ENCODE measurements around the gene UCP2. TPM values are rescaled to one million over a fixed set of nuclear protein-coding genes. Genes with fewer than 3 reads are reported as not detected.

The UCP2 gene
- total RNA-seq, 1 donor from 2014 or later = 69.2 TPM

DNA sequence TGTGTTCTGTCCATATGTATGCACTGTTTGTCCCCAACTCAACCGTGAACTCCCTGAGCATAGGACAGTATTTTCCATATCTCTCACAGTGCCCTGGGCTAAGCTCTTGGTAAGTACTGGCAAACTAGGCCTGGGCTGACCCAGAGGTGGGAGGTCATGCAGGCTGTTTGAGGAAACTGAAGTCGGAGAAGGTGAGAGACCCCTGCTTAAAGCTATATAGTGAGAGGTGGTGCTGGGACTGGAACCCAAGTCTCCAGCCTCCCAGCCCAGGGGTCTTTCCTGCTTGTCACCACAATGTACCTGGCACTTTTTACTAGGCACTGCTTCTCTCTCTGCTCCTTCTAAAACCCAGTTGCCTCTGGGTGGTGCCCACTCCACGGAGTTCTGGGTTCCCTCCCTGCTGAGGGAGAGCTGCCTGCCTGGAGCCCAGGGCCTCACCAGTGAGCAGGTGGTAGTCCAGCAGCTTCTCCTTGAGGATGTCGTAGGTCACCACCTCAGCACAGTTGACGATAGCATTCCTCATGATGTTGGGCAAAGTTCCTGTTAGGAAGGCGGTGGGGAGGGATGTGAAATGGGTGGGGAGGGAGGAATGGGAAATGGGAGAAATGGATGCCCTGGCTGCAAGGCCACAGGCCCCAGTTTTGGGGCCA is 21.5 kb upstream of the UCP2 start:
- TF ChIP-seq EZH2phosphoT487 (IDR thresholded peaks at IDR 0.05) (no peak), EZH2 (IDR thresholded peaks at IDR 0.05) (no peak), CTCF (IDR thresholded peaks at IDR 0.05) (no peak)
- Mint-ChIP-seq H3K27me3 (ENCODE audit: insufficient read depth, low read depth) (peaks cover 7% of the 10 kb centered on the region), H3K36me3 (peaks cover 9% of the 10 kb centered on the region), H3K4me1 (peaks cover 2% of the 10 kb centered on the region), H3K4me3 (no peak overlapping the region), H3K27ac (no peak overlapping the region), H3K9me3 (no peaks in the 10 kb centered on the region)
- H3K4me2 ChIP-seq = no peak overlapping the region
- no peak overlapping the region for H3K27ac ChIP-seq
- no peaks in the 10 kb centered on the region for H3K27me3 ChIP-seq
- H3K4me1 ChIP-seq = no peaks in the 10 kb centered on the region
- no peaks in the 10 kb centered on the region for H3K36me3 ChIP-seq
- no peak for DNase-seq (ENCODE audit: low spot score)
- no peak overlapping the region for H3K4me3 ChIP-seq
- H3K9ac ChIP-seq = no peak overlapping the region
- no peaks in the 10 kb centered on the region for H3K9me3 ChIP-seq (ENCODE audit: low read depth)
- no peaks in the 10 kb centered on the region for H3K79me2 ChIP-seq (ENCODE audit: low read depth)
- no peak overlapping the region for H2AFZ ChIP-seq (replicated peaks)
- H3F3A ChIP-seq (ENCODE audit: low read depth) = no peaks in the 10 kb centered on the region
- H4K20me1 ChIP-seq (ENCODE audit: low read depth) = no peaks in the 10 kb centered on the region

DNA sequence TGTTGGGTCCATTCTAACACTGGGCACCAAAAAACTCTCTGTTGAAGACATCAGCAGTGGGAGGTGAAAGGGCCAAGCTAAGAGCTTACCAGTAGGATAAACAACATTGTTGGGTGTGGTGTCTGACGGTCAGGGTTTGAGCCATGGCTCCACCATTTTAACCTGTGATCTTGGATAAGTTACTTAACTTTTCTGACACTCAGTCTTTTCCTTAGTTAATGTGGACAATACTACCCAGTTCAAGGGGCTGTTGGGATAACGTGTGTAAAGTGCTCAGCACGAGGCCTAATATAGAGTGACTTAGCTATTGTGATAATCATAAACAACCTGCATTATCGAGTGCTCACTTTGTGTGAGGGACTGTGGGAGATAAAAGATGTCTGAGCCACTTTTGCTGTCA is 20.2 kb upstream of the UCP2 start:
- H3K79me2 ChIP-seq (ENCODE audit: low read depth) = no peaks in the 10 kb centered on the region
- H4K20me1 ChIP-seq (ENCODE audit: low read depth) = no peaks in the 10 kb centered on the region
- H3K4me3 Mint-ChIP-seq = no peak overlapping the region
- H3K27me3 ChIP-seq = no peaks in the 10 kb centered on the region
- H3K4me1 Mint-ChIP-seq = peaks cover 2% of the 10 kb centered on the region
- no peaks in the 10 kb centered on the region for H3F3A ChIP-seq (ENCODE audit: low read depth)
- no peak for TF ChIP-seq CTCF (IDR thresholded peaks at IDR 0.05)
- H2AFZ ChIP-seq (replicated peaks) = no peak overlapping the region
- H3K4me3 ChIP-seq = no peak overlapping the region
- no peaks in the 10 kb centered on the region for H3K4me1 ChIP-seq
- peaks cover 9% of the 10 kb centered on the region for H3K36me3 Mint-ChIP-seq
- no peak overlapping the region for H3K27ac Mint-ChIP-seq
- no peak overlapping the region for H3K4me2 ChIP-seq
- no peaks in the 10 kb centered on the region for H3K9me3 Mint-ChIP-seq
- H3K36me3 ChIP-seq = no peaks in the 10 kb centered on the region
- no peaks in the 10 kb centered on the region for H3K9me3 ChIP-seq (ENCODE audit: low read depth)
- DNase-seq (ENCODE audit: low spot score) = no peak
- no peak overlapping the region for H3K9ac ChIP-seq
- peaks cover 4% of the 10 kb centered on the region for H3K27me3 Mint-ChIP-seq (ENCODE audit: insufficient read depth, low read depth)
- H3K27ac ChIP-seq = no peak overlapping the region

DNA sequence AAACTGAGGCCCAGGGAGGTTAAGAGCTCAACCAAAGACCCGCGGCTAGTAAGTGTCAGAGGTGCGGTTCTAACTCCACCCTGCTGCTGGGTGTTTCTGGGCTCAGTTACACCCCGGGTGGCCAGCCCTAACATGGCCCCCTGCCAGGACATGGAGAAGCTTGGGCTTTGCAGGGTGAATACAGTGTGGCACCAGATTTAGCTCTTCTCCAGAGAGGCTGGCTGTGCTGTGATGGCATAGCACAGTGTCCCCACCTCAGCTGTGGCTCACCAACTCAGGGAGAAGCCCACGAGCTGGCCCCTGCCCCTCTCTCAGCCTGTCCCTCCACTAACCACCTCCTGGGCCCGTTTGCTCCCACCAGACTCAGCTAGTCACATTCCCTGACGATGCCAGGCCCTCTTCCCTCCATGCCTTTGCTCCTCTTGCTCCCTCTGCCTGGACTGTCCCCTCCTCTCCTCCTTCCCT is 19.2 kb upstream of the UCP2 start:
- Mint-ChIP-seq H3K9me3 (no peaks in the 10 kb centered on the region), H3K27ac (no peak overlapping the region), H3K27me3 (ENCODE audit: insufficient read depth, low read depth) (peaks cover 4% of the 10 kb centered on the region), H3K4me1 (peaks cover 2% of the 10 kb centered on the region), H3K36me3 (peaks cover 9% of the 10 kb centered on the region), H3K4me3 (no peak overlapping the region)
- no peak overlapping the region for H3K4me2 ChIP-seq
- no peaks in the 10 kb centered on the region for H3K9me3 ChIP-seq (ENCODE audit: low read depth)
- H3K9ac ChIP-seq = no peak overlapping the region
- no peak overlapping the region for H3K4me3 ChIP-seq
- no peaks in the 10 kb centered on the region for H3K79me2 ChIP-seq (ENCODE audit: low read depth)
- H3F3A ChIP-seq (ENCODE audit: low read depth) = no peaks in the 10 kb centered on the region
- H3K4me1 ChIP-seq = no peaks in the 10 kb centered on the region
- TF ChIP-seq EZH2phosphoT487 (IDR thresholded peaks at IDR 0.05) (no peak), CTCF (IDR thresholded peaks at IDR 0.05) (no peak), EZH2 (IDR thresholded peaks at IDR 0.05) (no peak)
- no peak for DNase-seq (ENCODE audit: low spot score)
- no peaks in the 10 kb centered on the region for H3K36me3 ChIP-seq
- no peaks in the 10 kb centered on the region for H4K20me1 ChIP-seq (ENCODE audit: low read depth)
- no peak overlapping the region for H2AFZ ChIP-seq (replicated peaks)
- no peak overlapping the region for H3K27ac ChIP-seq
- no peaks in the 10 kb centered on the region for H3K27me3 ChIP-seq

Measured in neural progenitor cell (in vitro differentiated cells).